Measurements from ENCODE around the gene CBARP. TPM values are rescaled to one million over a fixed set of nuclear protein-coding genes. Genes with fewer than 3 reads are reported as not detected.

CBARP gene
- total and polyA plus RNA-seq, 9 of the 15 experiments (the other 6 are each of a cell fraction or from before 2014, with no cell fraction given): 0.03 to 8.9 (median 1.2) TPM; not detected in 1

- TF ChIP-seq NKRF (IDR thresholded peaks at IDR 0.05; ENCODE audit: borderline replicate concordance): peak; percentile 35; the same call in 1 of the 2 replicates
- TF ChIP-seq GTF2E2 (tag; IDR thresholded peaks at IDR 0.05): no peak
- TF ChIP-seq GTF2F1 (IDR thresholded peaks at IDR 0.05; ENCODE audit: low read depth, low read length): no peak
- 0 out of 2 replicates have a peak, but pooled peaks have one; percentile 37 for TF ChIP-seq E4F1 (CRISPR knock-in tag; IDR thresholded peaks at IDR 0.05; ENCODE audit: borderline replicate concordance)
- TF ChIP-seq ZBTB5 (IDR thresholded peaks at IDR 0.05): no peak
- TF ChIP-seq PREB (CRISPR knock-in tag; IDR thresholded peaks at IDR 0.05): no peak
- no peak for TF ChIP-seq NR2C1 (IDR thresholded peaks at IDR 0.05)
- TF ChIP-seq NR2C1 (tag; IDR thresholded peaks at IDR 0.05): no peak
- peak; percentile 87 for TF ChIP-seq POLR2G (IDR thresholded peaks at IDR 0.05; ENCODE audit: low read depth, low read length)
- no peak for TF ChIP-seq LARP7 (IDR thresholded peaks at IDR 0.05)
- TF ChIP-seq NR2F6 (CRISPR knock-in tag; IDR thresholded peaks at IDR 0.05): no peak
- TF ChIP-seq CCNT2 (IDR thresholded peaks at IDR 0.05; ENCODE audit: borderline replicate concordance, extremely low read depth, insufficient read length, low read depth, low read length): peak; percentile 50
- no peak for TF ChIP-seq CLOCK (CRISPR knock-in tag; IDR thresholded peaks at IDR 0.05; ENCODE audit: borderline replicate concordance)
- no peak for TF ChIP-seq TAF1 (IDR thresholded peaks at IDR 0.05; ENCODE audit: control insufficient read depth, extremely low read depth, insufficient read depth, low read length, severe bottlenecking)
- no peak for TF ChIP-seq NR4A1 (CRISPR knock-in tag; IDR thresholded peaks at IDR 0.05)
- TF ChIP-seq NR4A1 (tag; IDR thresholded peaks at IDR 0.05): no peak
Observed at GRCh38 chr19:1259206-1259875, 21.5 kb upstream of the CBARP start (continued).

All from K562 (cell line).